ENCODE results near the gene RBBP8NL. TPM values are rescaled to one million over a fixed set of nuclear protein-coding genes. Genes with fewer than 3 reads are reported as not detected.

The RBBP8NL gene
- polyA plus RNA-seq, 3 donors = not detected

DNA sequence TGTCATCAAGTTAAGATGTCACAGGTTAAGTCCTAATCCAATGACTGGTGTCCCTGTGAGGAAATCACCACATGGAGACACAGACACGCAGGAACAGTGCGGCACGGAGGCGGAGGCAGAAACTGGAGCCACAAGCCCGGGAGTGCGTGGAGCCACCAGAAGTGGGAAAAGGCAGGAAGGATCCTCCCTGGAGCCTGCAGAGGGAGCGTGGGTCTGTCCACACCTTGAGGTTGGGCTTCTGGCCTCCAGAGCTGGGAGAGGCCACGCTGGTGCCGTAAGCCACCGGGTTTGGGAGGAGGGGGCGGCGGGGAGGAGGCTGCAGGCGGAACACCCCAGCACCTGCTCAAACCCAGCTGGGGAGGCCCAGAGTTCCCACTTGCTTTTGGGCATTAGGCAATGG is 24.0 kb downstream of the RBBP8NL start:
- TF ChIP-seq CTCF (IDR thresholded peaks at IDR 0.05) = no peak
- H4K20me1 ChIP-seq (ENCODE audit: insufficient read depth, low read length) = peaks cover 10% of the 10 kb centered on the region
- peaks cover 25 to 33% of the 10 kb centered on the region in 2 donors for H3K4me1 ChIP-seq (ENCODE audit: control insufficient read depth in 1 of 2, insufficient read depth in 2 of 2, low read length in 2 of 2)
- no peak overlapping the region for H3K4me3 ChIP-seq (replicated peaks in 1 of 3; ENCODE audit: low read depth in 2 of 3, low read length in 3 of 3)
- H3K9me3 ChIP-seq (replicated peaks in 1 of 2; ENCODE audit: control insufficient read depth in 1 of 2, insufficient read depth in 1 of 2, low read length in 2 of 2) = no peaks in the 10 kb centered on the region
- H3K27ac ChIP-seq (ENCODE audit: low read depth in 1 of 2, low read length in 2 of 2) = no peak overlapping the region
- no peak overlapping the region for H3K4me2 ChIP-seq (replicated peaks; ENCODE audit: extremely low read depth, low read length, poor library complexity, severe bottlenecking)
- Mint-ChIP-seq H3K4me1 (peaks cover 25% of the 10 kb centered on the region), H3K27ac (no peak overlapping the region), H3K36me3 (peaks cover 9 to 24% of the 10 kb centered on the region in 2 donors), H3K4me3 (no peak overlapping the region), H3K9me3 (no peaks in the 10 kb centered on the region), H3K27me3 (ENCODE audit: low read depth in 3 of 3) (peaks cover 2 to 4% (median 2%) of the 10 kb centered on the region in 3 donors)
- peaks cover 3 to 9% of the 10 kb centered on the region in 2 donors for H3K36me3 ChIP-seq (replicated peaks in 1 of 2; ENCODE audit: control insufficient read depth in 1 of 2, insufficient read depth in 2 of 2, low read length in 2 of 2)
- no peak overlapping the region for H2AFZ ChIP-seq (ENCODE audit: insufficient read depth, low read depth, low read length, poor library complexity, severe bottlenecking)
- intact Hi-C loops (cut with micrococcal nuclease) = loop anchor here in 1 of 2 donors (10.0 kb wide), 2 partner anchors 169 to 391 kb away; partner anchors contain the start of genes MRGBP and OSBPL2
- H3K27me3 ChIP-seq (ENCODE audit: control insufficient read depth in 2 of 2, insufficient read depth in 2 of 2, low read length in 2 of 2) = no peaks in the 10 kb centered on the region
- WGBS (ENCODE audit: insufficient coverage) = 96% methylated on average over 10 of the region's 13 CpGs
- H3K9ac ChIP-seq (ENCODE audit: insufficient read depth, low read length, poor library complexity, severe bottlenecking) = no peak overlapping the region
- no peak for DNase-seq
- peaks cover 23% of the 10 kb centered on the region for H3K79me2 ChIP-seq (ENCODE audit: insufficient read depth, low read length)

DNA sequence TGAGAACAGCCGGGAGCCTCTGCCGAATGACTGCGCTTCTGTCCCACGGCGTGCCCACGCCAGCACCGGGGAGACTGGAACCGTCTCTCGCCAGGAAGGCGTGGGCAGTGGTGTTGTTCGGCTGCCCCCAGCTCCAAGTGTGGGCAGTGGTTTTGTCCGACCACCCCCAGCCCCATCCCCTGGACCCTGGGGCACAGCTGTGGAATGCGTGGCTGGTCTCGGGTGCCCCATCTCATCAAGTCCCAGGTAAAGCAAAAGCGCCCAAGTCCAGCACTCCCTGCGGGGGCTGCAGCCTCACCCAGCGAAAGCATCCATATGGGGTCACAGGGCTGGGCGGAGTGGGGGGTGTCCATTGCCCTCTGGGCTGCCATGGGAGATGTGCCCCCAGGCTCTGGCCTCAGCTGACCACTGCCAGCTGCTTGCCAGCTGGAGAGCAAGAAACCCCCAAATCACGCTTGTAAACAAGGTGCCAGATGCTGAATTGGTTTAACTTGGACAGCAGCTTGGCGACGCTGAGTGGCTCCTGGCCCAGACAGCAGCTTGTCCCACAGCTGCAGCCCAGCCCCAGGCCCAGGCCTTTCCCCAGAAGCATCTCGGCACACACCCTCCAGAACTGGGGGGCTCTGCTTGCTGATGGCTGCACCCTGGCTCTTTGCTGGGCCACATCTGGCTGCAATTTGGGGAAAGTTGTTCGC is 24.7 kb downstream of the RBBP8NL start:
- Mint-ChIP-seq H3K4me1 (peaks cover 20% of the 10 kb centered on the region), H3K27me3 (ENCODE audit: low read depth in 3 of 3) (peaks cover 0 to 2% (median 2%) of the 10 kb centered on the region in 3 donors), H3K4me3 (no peak overlapping the region), H3K27ac (no peak overlapping the region), H3K9me3 (peaks cover 0 to 6% (median 0%) of the 10 kb centered on the region in 7 donors), H3K36me3 (peaks cover 9 to 29% of the 10 kb centered on the region in 2 donors)
- no peaks in the 10 kb centered on the region for H3K9me3 ChIP-seq (replicated peaks in 1 of 2; ENCODE audit: control insufficient read depth in 1 of 2, insufficient read depth in 1 of 2, low read length in 2 of 2)
- DNase-seq = no peak
- 98% methylated on average over 20 of the region's 23 CpGs for WGBS (ENCODE audit: insufficient coverage)
- intact Hi-C loops (cut with micrococcal nuclease) = loop anchor here in 1 of 2 donors (10.0 kb wide), 2 partner anchors 168 to 392 kb away; partner anchors contain the start of genes MRGBP and OSBPL2
- peaks cover 23% of the 10 kb centered on the region for H3K79me2 ChIP-seq (ENCODE audit: insufficient read depth, low read length)
- peaks cover 10% of the 10 kb centered on the region for H4K20me1 ChIP-seq (ENCODE audit: insufficient read depth, low read length)
- H3K36me3 ChIP-seq (replicated peaks in 1 of 2; ENCODE audit: control insufficient read depth in 1 of 2, insufficient read depth in 2 of 2, low read length in 2 of 2) = peaks cover 3 to 9% of the 10 kb centered on the region in 2 donors
- H3K9ac ChIP-seq (ENCODE audit: insufficient read depth, low read length, poor library complexity, severe bottlenecking) = no peak overlapping the region
- H3K4me3 ChIP-seq (replicated peaks in 1 of 3; ENCODE audit: low read depth in 2 of 3, low read length in 3 of 3) = no peak overlapping the region
- no peaks in the 10 kb centered on the region for H3K27me3 ChIP-seq (ENCODE audit: control insufficient read depth in 2 of 2, insufficient read depth in 2 of 2, low read length in 2 of 2)
- peaks cover 20 to 27% of the 10 kb centered on the region in 2 donors for H3K4me1 ChIP-seq (ENCODE audit: control insufficient read depth in 1 of 2, insufficient read depth in 2 of 2, low read length in 2 of 2)
- H2AFZ ChIP-seq (ENCODE audit: insufficient read depth, low read depth, low read length, poor library complexity, severe bottlenecking) = no peak overlapping the region
- H3K27ac ChIP-seq (ENCODE audit: low read depth in 1 of 2, low read length in 2 of 2) = no peak overlapping the region
- H3K4me2 ChIP-seq (replicated peaks; ENCODE audit: extremely low read depth, low read length, poor library complexity, severe bottlenecking) = no peak overlapping the region
- TF ChIP-seq CTCF (IDR thresholded peaks at IDR 0.05) = no peak
